GM12892 (cell line): ENCODE data around the gene CSTB.

Experiments
- POLR2A ChIP-seq: IDR thresholded peaks from 2 replicates; pipeline ENCODE4 v1.6.1; 2011; ENCODE audit warnings: low read depth, low read length, control low read depth
- POLR2AphosphoS5 ChIP-seq: IDR thresholded peaks from 2 replicates; pipeline ENCODE4 v1.6.1; 2011; ENCODE audit warnings: low read depth, low read length, control low read depth
- TAF1 ChIP-seq: IDR thresholded peaks from 2 replicates; pipeline ENCODE4 v1.6.1; 2011; ENCODE audit warnings: low read depth, mild to moderate bottlenecking, control low read depth, low read length, borderline replicate concordance

- TF ChIP-seq POLR2A (no peak), POLR2AphosphoS5 (no peak), TAF1 (no peak)
Observed at GRCh38 chr21:43744725-43745124, 31.4 kb downstream of the CSTB start.
